WTC11 (cell line): Measurements from ENCODE around the gene YIPF2. TPM values are rescaled to one million over a fixed set of nuclear protein-coding genes. Genes with fewer than 3 reads are reported as not detected.

ENCODE experiments used
- ATAC-seq: fragments of 200-7000 bp; cut with Tn5 transposase; 2 replicates; pipeline ENCODE4 v1.10.0; 2021; ENCODE audit warnings: mild to moderate bottlenecking, moderate library complexity
- CTCF ChIA-PET: fragments of 300-600 bp; sonication (Branson Sonifier 250); formaldehyde crosslinking; loops from one replicate; lab custom pipeline; 2021; ENCODE audit warnings: antibody characterized with exemption; lab: Charles Lee
- POLR2A ChIA-PET: fragments of 350-600 bp; sonication (Branson Sonifier 250); formaldehyde crosslinking; loops from one replicate; lab custom pipeline; 2021; ENCODE audit warnings: antibody characterized with exemption; lab: Charles Lee
- DNase-seq: peaks from one replicate; pipeline ENCODE4 v3.0.0; 2021; ENCODE audit warnings: low spot score
- H3K27ac Mint-ChIP-seq: 2 replicates; pipeline ENCODE4 v1.8.0; 2021; ENCODE audit warnings: mixed read lengths
- H3K27me3 Mint-ChIP-seq: 2 replicates; pipeline ENCODE4 v1.8.0; 2021; ENCODE audit warnings: low read depth, mild to moderate bottlenecking, moderate library complexity, mixed read lengths
- H3K36me3 Mint-ChIP-seq: 2 replicates; pipeline ENCODE4 v1.8.0; 2021; ENCODE audit warnings: mixed read lengths
- H3K4me1 Mint-ChIP-seq: 2 replicates; pipeline ENCODE4 v1.8.0; 2022; ENCODE audit warnings: mixed read lengths
- H3K4me3 Mint-ChIP-seq: 2 replicates; pipeline ENCODE4 v1.8.0; 2021; ENCODE audit warnings: mild to moderate bottlenecking, moderate library complexity, mixed read lengths
- H3K9me3 Mint-ChIP-seq: 2 replicates; pipeline ENCODE4 v1.8.0; 2021; ENCODE audit warnings: mixed read lengths
- CREM ChIP-seq: sonication (generic); formaldehyde crosslinking; IDR thresholded peaks from 2 replicates; pipeline ENCODE4 v1.8.1; 2022; ENCODE audit warnings: mild to moderate bottlenecking, missing genetic modification reagents, moderate library complexity
- GRHL2 ChIP-seq: fragments of 250-450 bp; sonication (Bioruptor Pico); IDR thresholded peaks from 2 replicates; pipeline ENCODE4 v1.8.0; 2022; ENCODE audit warnings: mild to moderate bottlenecking, moderate library complexity; ENCODE audit not compliant: insufficient replicate concordance, severe bottlenecking
- JUN ChIP-seq: sonication (generic); formaldehyde crosslinking; IDR thresholded peaks from 2 replicates; pipeline ENCODE4 v1.8.0; 2023; ENCODE audit warnings: mild to moderate bottlenecking, missing genetic modification reagents
- NFATC4 ChIP-seq: fragments of 250-450 bp; sonication (Bioruptor Pico); IDR thresholded peaks from 2 replicates; pipeline ENCODE4 v1.9.0; 2021; ENCODE audit warnings: mild to moderate bottlenecking
- NR2C2 ChIP-seq: sonication (generic); formaldehyde crosslinking; IDR thresholded peaks from 2 replicates; pipeline ENCODE4 v1.8.0; 2022; ENCODE audit warnings: mild to moderate bottlenecking, missing genetic modification reagents
- NR3C1 ChIP-seq: sonication (generic); formaldehyde crosslinking; conservative IDR thresholded peaks from 2 replicates; pipeline ENCODE4 v1.8.1; 2023; ENCODE audit warnings: low read depth, mild to moderate bottlenecking, missing genetic modification reagents
- RELA ChIP-seq: sonication (generic); formaldehyde crosslinking; IDR thresholded peaks from 2 replicates; pipeline ENCODE4 v1.8.1; 2022; ENCODE audit warnings: missing genetic modification reagents, mild to moderate bottlenecking, borderline replicate concordance
- ZNF121 ChIP-seq: sonication (generic); formaldehyde crosslinking; IDR thresholded peaks from 2 replicates; pipeline ENCODE4 v1.8.0; 2023; ENCODE audit warnings: missing genetic modification reagents
- ZNF138 ChIP-seq: sonication (generic); formaldehyde crosslinking; conservative IDR thresholded peaks from 2 replicates; pipeline ENCODE4 v1.8.1; 2022; ENCODE audit warnings: mild to moderate bottlenecking, moderate library complexity, missing genetic modification reagents
- ZNF423 ChIP-seq: fragments of 250-450 bp; sonication (Bioruptor Pico); IDR thresholded peaks from 2 replicates; pipeline ENCODE4 v2.1.2; 2022; ENCODE audit warnings: mild to moderate bottlenecking, moderate library complexity
- total RNA-seq: library from RNA; stranded (reverse); gene quantifications from 3 replicates; pipeline ENCODE4 v1.2.3, GENCODE V29; 2021
- TF ChIP-seq, protein P1 (sequence below): fragments of 250-450 bp; sonication (Bioruptor Pico); conservative IDR thresholded peaks from 2 replicates; pipeline ENCODE4 v1.9.0; 2021; ENCODE audit warnings: mild to moderate bottlenecking
- TF ChIP-seq, protein P2 (sequence below): fragments of 250-450 bp; sonication (Bioruptor Pico); IDR thresholded peaks from 2 replicates; pipeline ENCODE4 v1.8.0; 2021; ENCODE audit warnings: mild to moderate bottlenecking
- TF ChIP-seq, protein P3 (sequence below): sonication (generic); formaldehyde crosslinking; conservative IDR thresholded peaks from 2 replicates; pipeline ENCODE4 v1.8.1; 2023; ENCODE audit warnings: mild to moderate bottlenecking, low read depth, missing genetic modification reagents, moderate library complexity
- TF ChIP-seq, protein P4 (sequence below): sonication (generic); formaldehyde crosslinking; IDR thresholded peaks from 2 replicates; pipeline ENCODE4 v1.8.1; 2023; ENCODE audit warnings: mild to moderate bottlenecking, missing genetic modification reagents, borderline replicate concordance
- TF ChIP-seq, protein P5 (sequence below): sonication (generic); formaldehyde crosslinking; IDR thresholded peaks from 2 replicates; pipeline ENCODE4 v1.8.0; 2022; ENCODE audit warnings: mild to moderate bottlenecking, missing genetic modification reagents
- TF ChIP-seq, protein P6 (sequence below): sonication (generic); formaldehyde crosslinking; IDR thresholded peaks from 2 replicates; pipeline ENCODE4 v1.8.1; 2022; ENCODE audit warnings: low read depth, missing genetic modification reagents, borderline replicate concordance
- TF ChIP-seq, protein P7 (sequence below): sonication (generic); formaldehyde crosslinking; IDR thresholded peaks from 2 replicates; pipeline ENCODE4 v1.8.1; 2022; ENCODE audit warnings: low read depth, mild to moderate bottlenecking, moderate library complexity, missing genetic modification reagents, borderline replicate concordance

The YIPF2 gene
- total RNA-seq, 1 experiment from 2014 or later: 65.5 TPM

DNA sequence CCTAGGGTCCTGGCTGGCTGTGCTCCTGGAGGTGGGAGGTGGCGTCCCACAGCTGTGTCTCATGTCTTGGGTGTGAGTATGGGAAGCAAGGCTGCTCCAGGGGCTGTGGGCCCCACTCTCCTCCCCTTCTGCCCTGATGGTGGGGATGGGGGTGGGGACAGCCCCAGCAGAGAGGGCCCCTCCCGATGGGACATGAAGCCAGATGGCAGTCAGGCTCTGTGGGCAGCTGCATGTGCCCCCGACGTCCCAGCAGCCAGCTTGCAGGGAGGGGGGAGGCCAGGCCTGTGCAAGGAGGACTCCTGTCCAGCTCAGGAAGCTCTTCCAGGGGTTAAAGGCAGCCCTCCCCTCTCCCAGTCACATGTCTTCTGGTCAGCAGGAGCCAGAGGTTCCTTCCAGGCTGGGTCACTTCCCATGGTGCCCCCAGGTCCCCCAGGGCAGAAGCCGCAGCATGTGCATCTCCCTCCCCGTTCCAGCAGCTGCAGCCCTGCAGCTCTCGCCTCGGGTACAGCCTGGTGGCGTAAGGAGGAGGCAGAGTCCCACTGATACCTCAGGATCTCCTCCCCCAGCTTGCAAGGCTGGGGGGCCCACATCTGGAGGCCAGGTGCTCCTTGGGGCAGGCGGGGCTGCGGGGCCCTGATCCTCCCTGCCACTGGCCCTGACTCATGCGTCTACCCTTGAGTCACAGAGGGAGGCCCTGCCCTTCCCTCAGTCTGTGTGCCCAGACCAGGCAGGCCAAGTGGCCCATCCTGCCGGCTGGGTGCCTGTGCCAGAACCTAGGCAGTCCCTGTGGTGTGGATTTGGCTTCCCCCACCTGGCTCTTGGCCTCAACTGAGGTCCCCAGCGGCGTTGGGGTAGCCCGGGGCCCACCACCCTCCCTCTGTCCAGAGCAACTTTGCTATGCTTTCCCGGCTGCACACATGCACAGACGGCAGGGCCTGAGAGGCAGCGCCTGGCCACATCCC, 13.0 kb downstream of the YIPF2 start (continued):
- TF ChIP-seq, protein P1, sequence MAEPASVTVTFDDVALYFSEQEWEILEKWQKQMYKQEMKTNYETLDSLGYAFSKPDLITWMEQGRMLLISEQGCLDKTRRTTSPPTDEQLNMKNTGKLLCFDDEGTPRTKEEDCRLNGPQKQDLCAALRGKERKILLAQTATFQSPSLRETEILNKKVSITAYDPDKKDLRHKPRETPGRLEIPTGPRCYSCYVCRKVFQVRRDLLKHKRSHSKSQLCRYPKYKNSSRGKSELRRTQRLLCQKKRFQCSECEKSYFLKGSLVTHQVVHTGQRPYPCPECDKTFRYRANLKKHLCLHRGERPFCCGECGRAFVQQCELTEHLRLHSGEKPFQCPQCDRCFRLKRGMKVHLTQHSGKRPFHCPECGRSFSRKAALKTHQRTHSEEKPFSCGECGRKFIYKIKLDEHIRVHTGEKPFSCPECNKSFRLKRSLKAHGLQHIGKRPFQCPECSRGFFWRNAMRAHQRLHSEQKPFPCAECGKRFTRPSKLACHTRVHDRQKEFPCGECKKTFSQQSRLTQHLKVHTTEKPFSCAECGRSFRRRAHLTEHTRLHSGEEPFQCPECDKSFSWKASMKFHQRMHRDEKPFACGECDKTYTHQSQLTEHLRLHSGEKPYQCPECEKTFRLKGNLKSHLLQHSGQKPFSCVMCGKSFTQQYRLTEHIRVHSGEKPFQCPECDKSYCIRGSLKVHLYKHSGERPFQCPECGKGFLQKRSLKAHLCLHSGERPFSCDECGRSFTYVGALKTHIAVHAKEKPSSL: no peak
- TF ChIP-seq, all 79 proteins: peak for 0

DNA sequence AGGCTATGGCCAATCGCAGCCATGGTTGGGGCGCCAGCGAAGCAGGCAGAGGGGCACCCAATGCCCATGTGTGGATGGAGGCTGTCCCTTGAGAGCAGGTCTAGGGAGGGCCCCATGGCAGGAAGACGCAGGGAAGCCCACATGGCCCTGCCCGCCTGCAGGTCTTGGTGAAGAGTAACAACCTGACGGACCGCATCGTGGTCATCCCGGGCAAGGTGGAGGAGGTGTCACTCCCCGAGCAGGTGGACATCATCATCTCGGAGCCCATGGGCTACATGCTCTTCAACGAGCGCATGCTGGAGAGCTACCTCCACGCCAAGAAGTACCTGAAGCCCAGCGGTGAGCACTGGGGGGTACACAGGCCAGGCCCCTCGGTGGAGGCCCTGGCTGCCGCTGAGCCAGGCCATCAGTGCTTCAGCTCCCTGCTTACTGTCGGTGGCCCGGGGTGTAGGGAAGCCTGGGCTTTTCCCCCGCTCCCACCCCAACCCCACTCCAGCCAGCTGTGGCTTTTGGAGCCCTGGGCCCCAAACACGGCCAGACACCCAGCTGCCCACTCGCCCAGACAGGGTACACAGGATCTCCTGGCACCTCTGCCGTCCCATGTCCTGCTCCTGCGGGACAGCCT, 14.6 kb downstream of the YIPF2 start:
- no peak for DNase-seq
- Mint-ChIP-seq H3K4me1 (no peaks in the 10 kb centered on the region), H3K27ac (no peak overlapping the region), H3K36me3 (peaks cover 19% of the 10 kb centered on the region), H3K27me3 (no peaks in the 10 kb centered on the region), H3K4me3 (no peak overlapping the region), H3K9me3 (no peaks in the 10 kb centered on the region)
- TF ChIP-seq NR3C1 (no peak), JUN (CRISPR knock-in tag) (no peak), ZNF138 (CRISPR knock-in tag) (no peak), ZNF121 (no peak), GRHL2 (no peak), CREM (CRISPR knock-in tag) (no peak), NFATC4 (CRISPR knock-in tag) (no peak), RELA (CRISPR knock-in tag) (no peak), ZNF423 (no peak), NR2C2 (CRISPR knock-in tag) (no peak)
- TF ChIP-seq, protein P2, sequence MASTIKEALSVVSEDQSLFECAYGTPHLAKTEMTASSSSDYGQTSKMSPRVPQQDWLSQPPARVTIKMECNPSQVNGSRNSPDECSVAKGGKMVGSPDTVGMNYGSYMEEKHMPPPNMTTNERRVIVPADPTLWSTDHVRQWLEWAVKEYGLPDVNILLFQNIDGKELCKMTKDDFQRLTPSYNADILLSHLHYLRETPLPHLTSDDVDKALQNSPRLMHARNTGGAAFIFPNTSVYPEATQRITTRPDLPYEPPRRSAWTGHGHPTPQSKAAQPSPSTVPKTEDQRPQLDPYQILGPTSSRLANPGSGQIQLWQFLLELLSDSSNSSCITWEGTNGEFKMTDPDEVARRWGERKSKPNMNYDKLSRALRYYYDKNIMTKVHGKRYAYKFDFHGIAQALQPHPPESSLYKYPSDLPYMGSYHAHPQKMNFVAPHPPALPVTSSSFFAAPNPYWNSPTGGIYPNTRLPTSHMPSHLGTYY (CRISPR knock-in tag): no peak
- TF ChIP-seq, protein P3, sequence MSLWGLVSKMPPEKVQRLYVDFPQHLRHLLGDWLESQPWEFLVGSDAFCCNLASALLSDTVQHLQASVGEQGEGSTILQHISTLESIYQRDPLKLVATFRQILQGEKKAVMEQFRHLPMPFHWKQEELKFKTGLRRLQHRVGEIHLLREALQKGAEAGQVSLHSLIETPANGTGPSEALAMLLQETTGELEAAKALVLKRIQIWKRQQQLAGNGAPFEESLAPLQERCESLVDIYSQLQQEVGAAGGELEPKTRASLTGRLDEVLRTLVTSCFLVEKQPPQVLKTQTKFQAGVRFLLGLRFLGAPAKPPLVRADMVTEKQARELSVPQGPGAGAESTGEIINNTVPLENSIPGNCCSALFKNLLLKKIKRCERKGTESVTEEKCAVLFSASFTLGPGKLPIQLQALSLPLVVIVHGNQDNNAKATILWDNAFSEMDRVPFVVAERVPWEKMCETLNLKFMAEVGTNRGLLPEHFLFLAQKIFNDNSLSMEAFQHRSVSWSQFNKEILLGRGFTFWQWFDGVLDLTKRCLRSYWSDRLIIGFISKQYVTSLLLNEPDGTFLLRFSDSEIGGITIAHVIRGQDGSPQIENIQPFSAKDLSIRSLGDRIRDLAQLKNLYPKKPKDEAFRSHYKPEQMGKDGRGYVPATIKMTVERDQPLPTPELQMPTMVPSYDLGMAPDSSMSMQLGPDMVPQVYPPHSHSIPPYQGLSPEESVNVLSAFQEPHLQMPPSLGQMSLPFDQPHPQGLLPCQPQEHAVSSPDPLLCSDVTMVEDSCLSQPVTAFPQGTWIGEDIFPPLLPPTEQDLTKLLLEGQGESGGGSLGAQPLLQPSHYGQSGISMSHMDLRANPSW (CRISPR knock-in tag): no peak
- TF ChIP-seq, protein P4, sequence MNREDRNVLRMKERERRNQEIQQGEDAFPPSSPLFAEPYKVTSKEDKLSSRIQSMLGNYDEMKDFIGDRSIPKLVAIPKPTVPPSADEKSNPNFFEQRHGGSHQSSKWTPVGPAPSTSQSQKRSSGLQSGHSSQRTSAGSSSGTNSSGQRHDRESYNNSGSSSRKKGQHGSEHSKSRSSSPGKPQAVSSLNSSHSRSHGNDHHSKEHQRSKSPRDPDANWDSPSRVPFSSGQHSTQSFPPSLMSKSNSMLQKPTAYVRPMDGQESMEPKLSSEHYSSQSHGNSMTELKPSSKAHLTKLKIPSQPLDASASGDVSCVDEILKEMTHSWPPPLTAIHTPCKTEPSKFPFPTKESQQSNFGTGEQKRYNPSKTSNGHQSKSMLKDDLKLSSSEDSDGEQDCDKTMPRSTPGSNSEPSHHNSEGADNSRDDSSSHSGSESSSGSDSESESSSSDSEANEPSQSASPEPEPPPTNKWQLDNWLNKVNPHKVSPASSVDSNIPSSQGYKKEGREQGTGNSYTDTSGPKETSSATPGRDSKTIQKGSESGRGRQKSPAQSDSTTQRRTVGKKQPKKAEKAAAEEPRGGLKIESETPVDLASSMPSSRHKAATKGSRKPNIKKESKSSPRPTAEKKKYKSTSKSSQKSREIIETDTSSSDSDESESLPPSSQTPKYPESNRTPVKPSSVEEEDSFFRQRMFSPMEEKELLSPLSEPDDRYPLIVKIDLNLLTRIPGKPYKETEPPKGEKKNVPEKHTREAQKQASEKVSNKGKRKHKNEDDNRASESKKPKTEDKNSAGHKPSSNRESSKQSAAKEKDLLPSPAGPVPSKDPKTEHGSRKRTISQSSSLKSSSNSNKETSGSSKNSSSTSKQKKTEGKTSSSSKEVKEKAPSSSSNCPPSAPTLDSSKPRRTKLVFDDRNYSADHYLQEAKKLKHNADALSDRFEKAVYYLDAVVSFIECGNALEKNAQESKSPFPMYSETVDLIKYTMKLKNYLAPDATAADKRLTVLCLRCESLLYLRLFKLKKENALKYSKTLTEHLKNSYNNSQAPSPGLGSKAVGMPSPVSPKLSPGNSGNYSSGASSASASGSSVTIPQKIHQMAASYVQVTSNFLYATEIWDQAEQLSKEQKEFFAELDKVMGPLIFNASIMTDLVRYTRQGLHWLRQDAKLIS (CRISPR knock-in tag): no peak
- TF ChIP-seq, protein P5, sequence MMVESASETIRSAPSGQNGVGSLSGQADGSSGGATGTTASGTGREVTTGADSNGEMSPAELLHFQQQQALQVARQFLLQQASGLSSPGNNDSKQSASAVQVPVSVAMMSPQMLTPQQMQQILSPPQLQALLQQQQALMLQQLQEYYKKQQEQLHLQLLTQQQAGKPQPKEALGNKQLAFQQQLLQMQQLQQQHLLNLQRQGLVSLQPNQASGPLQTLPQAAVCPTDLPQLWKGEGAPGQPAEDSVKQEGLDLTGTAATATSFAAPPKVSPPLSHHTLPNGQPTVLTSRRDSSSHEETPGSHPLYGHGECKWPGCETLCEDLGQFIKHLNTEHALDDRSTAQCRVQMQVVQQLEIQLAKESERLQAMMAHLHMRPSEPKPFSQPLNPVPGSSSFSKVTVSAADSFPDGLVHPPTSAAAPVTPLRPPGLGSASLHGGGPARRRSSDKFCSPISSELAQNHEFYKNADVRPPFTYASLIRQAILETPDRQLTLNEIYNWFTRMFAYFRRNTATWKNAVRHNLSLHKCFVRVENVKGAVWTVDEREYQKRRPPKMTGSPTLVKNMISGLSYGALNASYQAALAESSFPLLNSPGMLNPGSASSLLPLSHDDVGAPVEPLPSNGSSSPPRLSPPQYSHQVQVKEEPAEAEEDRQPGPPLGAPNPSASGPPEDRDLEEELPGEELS: no peak
- TF ChIP-seq, protein P6, sequence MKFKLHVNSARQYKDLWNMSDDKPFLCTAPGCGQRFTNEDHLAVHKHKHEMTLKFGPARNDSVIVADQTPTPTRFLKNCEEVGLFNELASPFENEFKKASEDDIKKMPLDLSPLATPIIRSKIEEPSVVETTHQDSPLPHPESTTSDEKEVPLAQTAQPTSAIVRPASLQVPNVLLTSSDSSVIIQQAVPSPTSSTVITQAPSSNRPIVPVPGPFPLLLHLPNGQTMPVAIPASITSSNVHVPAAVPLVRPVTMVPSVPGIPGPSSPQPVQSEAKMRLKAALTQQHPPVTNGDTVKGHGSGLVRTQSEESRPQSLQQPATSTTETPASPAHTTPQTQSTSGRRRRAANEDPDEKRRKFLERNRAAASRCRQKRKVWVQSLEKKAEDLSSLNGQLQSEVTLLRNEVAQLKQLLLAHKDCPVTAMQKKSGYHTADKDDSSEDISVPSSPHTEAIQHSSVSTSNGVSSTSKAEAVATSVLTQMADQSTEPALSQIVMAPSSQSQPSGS (CRISPR knock-in tag): no peak
- TF ChIP-seq, protein P7, sequence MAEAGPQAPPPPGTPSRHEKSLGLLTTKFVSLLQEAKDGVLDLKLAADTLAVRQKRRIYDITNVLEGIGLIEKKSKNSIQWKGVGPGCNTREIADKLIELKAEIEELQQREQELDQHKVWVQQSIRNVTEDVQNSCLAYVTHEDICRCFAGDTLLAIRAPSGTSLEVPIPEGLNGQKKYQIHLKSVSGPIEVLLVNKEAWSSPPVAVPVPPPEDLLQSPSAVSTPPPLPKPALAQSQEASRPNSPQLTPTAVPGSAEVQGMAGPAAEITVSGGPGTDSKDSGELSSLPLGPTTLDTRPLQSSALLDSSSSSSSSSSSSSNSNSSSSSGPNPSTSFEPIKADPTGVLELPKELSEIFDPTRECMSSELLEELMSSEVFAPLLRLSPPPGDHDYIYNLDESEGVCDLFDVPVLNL (CRISPR knock-in tag): no peak
- CTCF ChIA-PET: interaction anchor here (0.6 to 1.1 kb wide), 2 partner anchors 49 to 200 kb away, joined by 4 read pairs; no protein-coding TSS in a partner anchor
- POLR2A ChIA-PET: no interaction called here
- ATAC-seq: no peak
